Hematopoietic multipotent progenitor cell treated with erythropoietin and hydrocortisone succinate and interleukin-3 and kit ligand, for 4 days (in vitro differentiated cells): ENCODE data around the gene MYL10.

Experiments
- DNase-seq: peaks from one replicate; pipeline ENCODE4 v3.0.0-alpha.2; 2015

MYL10 gene

GRCh38 chr7:101595246-101595645, 33.9 kb downstream of the MYL10 start:
- DNase-seq = no peak

DNA sequence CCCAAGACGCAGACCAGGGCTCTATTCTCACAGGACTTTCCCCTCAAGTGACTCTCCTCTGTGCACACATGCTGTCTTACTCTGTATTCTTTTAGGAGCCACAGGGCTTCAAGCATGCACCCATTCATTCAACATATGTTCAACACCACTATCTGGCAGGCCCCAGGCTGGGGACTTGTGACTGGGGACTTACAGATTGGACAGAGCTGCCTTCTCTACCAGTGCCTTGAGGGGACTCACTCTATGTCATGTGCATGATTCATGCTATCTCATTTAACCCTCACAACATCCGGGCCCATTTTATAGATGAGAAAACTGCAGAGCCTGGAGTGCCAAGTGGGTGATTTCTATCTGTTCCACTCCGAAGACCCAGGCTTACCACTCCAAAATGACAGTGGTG, 34.3 kb downstream of the MYL10 start:
- DNase-seq = no peak

DNA sequence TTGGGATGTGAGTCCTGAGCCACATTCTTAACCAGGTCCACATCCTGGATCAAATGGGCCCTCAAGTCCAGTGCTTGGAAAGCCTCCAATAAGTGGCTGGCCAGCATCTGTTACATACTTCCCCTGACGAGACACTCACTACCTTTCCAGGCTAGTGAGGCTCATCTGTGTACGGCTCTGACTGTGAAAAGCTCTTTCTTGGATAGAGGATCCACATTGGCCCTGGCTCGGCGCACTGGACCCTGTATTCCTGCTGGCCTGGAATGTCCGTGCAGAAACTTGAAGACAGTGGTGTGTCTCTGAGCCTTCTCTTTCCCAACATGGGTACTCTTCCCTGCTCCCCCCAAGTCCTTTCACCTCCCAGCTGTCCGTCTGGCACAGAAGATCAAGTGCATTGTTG, 35.5 kb downstream of the MYL10 start:
- DNase-seq = no peak

DNA sequence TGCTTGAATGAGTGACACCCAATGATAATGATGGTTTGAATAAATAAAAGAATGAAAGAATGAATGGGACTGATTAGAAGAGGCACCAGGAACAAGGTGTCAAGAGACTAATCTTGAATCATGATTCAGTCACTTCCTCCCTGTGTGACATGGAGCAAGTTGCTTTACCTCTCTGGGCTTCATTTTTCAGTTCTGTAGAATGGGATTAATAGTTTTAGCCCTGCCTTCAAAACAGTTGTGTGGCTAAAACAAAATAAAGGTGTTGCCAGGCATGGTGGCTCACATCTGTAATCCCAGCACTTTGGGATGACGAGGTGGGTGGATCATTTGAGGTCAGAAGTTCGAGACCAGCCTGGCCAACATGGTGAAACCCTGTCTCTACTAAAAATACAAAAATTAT, 37.6 kb downstream of the MYL10 start:
- DNase-seq = no peak

GRCh38 chr7:101590663-101591435, 38.2 kb downstream of the MYL10 start:
- DNase-seq = no peak

GRCh38 chr7:101589976-101590662, 39.0 kb downstream of the MYL10 start:
- no peak for DNase-seq

- DNase-seq = no peak
Measured at GRCh38 chr7:101589052-101589451, 40.0 kb downstream of the MYL10 start.

GRCh38 chr7:101588131-101588935, 40.8 kb downstream of the MYL10 start:
- no peak for DNase-seq

DNA sequence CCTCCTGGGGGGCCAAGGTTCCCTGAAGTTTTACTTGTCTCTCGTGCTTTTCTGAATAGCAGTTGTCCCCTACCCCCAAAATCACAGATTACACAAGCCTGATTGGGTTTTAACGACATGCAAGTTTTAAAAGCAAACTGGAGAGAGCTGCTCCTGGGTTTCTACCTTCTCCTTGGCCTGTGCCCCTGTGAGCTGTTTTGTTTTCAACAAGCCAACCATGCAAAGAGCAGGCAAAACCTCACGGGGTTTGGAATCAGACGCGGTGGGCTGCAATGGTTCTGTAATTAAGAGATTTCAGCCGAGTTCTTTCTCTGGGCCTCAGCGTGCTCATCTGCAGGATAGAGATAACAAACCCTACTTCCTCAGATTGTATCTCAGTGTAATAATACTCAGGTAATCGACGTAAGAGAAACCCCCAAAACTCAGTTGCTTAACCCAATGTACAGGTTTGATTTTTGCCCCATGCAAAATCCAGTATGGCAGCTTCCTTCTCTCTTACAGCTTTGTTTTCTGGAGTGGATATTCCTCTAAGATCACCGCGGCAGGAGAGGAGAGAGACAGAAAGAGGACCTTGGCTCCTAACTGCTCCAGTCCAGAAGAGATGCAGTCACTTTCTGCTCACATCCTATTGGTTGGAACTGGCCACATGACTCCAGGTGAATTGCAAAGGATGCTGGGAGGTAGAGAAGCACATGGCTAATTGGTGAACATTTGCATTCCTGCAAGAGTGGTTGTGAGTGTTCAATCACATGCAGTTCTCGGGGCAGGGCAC, 42.0 kb downstream of the MYL10 start:
- DNase-seq = peak; percentile 61

DNA sequence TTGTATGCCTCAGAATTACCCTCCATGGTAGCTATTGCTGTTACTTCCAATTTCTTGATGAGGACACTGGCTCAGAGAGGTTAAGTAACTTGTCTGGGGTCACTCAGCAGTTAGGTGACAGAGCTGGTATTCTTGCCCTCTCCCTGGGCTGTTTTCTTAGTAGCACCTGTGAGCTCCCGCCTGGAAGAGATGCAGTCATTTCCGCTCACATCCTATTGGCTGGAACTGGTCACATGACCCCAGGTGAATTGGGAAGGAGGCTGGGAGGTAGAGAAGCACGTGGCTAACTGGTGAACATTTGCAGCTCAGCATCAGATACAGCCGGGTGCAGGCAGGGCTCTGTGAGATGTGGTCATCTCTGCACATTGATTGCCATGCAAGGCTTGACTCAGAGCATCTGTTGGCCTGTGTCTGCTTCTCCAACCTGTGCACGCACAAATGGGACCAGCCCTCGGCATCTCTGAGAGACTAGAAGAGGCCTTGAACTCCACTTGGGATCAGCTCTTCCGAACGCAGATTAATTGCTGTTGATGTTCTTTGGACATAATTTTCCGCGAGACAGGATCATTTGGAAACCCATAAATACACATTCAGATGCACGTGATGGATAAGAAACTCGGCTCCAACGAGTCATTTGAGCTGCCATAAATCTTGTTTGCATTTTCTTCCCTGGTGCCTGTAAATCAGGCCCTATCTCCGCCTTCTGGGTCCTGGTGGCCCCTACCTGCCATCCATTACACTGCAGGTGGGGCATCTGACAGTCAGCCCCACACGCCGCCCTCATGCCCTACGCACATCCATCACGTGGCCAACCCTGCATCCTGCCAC, 42.8 kb downstream of the MYL10 start:
- DNase-seq = no peak

- no peak for DNase-seq
Measured at GRCh38 chr7:101582971-101583370, 46.1 kb downstream of the MYL10 start.

DNA sequence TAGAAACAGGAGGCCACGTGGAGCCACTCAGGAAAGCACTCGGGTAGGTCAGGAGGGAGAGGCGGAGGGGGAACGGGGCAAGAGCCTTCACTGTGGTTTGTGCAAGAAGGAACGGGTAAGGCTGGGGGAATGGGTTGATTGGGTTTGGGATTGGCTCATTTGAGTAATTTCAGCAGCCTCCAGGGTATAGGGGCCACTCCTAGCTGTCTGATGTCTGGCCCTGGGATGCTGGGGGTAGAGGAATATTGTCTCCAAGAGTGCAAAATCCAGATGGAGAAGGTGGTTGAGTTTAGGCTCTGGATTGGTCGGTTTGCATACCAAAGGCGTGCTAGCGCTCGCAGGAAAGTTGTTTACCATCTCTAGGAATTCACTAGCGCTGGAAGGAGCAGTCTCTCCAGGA, 47.2 kb downstream of the MYL10 start:
- DNase-seq = no peak

- no peak for DNase-seq
Measured at GRCh38 chr7:101580596-101580995, 48.5 kb downstream of the MYL10 start.

DNA sequence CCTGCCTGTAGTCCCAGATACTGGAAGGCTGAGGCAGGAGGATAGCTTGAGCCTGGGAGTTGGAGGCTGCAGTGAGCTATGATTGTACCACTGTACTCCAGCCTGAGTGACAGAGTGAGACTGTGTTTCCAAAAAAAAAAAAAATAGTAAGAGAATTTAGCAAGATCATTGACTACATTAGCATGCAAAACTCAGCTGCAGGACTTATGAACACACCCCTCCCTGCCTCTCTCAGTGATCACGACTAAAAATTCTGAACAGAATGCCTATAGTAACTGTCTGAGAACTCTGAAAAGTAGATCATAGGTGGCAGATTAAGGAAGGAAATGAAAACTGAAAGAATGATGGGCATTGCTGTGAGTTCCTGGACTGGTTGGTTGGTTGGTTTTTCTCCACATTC, 50.5 kb downstream of the MYL10 start:
- DNase-seq = no peak

DNA sequence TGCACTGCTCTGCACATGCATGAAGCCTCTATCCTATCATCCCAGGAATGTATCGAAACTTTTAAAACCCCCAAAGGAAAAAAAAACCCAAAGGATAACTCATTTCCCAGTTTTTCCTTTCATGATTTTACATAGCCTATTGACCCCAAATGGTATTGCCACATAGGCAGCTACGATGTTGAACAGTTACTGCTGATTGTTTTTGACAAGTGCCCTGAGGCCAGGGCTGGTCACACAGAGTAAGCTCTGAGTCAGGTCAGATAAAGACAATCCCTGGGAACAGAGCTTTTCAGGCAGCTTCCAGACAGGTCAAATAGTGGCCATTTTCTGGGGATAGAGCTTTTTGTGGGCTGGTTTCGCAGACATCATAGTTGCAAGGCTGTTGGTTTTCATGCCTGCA, 52.1 kb downstream of the MYL10 start:
- DNase-seq = no peak

- DNase-seq = no peak
Measured at GRCh38 chr7:101575721-101576120, 53.4 kb downstream of the MYL10 start.

DNA sequence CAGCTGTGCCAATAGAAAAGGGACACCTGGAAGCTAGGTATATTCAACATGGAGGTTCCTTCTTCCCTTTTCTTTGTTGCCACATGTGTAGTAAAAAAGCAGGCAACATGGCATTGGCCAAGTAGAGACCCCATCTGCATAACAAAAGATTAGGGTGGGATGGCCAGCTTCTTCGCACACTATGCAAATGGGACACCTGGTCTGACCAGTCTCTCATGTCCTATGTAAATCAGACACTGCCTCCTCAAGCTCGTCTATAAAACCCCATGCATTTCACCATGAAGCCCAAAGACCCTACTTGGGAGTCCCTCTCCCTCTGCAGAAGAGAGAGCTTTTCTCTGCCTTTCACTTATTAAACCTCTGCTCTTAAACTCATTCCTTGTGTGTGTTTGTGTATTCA, 53.9 kb downstream of the MYL10 start:
- no peak for DNase-seq

- no peak for DNase-seq
Measured at GRCh38 chr7:101572156-101572555, 56.9 kb downstream of the MYL10 start.

DNA sequence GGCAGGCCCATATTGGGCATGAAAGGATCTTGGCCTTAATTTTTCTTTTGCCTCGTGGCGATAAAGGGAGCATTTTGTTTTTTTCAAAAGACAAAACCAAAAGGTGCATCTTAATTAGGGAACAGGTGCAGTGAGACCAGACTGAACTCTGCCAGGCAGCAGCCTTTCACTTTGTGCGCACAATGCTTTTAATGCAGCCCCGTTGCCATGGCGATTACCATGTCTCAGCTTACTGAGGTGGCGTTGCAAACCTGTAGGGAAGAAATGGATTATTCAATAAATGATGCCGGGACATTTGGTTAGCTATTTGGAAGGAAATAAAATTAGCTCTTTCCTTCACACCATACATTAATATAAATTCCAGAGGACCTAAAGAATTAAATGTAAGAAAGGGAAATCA, 61.9 kb downstream of the MYL10 start:
- no peak for DNase-seq

DNA sequence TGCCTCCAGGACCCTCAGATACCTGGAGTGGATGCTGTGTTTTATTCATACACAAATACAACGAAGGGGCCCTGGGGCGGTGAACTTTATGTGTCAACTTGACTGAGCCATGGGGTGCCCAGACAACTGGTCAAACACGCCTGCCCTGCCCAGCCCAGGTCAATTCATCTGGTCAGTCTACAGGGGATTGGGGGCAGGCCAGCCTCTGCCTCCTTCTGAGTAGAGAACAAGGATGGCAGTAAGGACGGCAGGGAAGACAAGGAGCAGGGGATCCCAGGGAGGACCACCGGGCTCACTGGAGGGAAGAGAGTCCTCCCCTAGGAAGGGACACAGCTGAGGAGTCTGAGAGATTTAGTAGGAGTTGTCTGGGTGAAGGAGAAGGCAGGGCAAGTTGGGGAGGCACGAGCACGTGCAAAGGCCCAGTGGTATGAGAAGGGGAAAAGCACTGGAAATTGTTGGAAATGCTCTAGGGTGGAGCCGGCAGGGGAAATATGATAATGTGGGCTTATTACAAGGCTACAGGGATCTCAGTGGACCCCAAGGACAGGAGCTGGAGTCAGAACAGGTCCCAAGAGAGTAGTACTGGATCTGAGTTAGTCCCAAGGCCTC, 63.4 kb downstream of the MYL10 start:
- no peak for DNase-seq

DNA sequence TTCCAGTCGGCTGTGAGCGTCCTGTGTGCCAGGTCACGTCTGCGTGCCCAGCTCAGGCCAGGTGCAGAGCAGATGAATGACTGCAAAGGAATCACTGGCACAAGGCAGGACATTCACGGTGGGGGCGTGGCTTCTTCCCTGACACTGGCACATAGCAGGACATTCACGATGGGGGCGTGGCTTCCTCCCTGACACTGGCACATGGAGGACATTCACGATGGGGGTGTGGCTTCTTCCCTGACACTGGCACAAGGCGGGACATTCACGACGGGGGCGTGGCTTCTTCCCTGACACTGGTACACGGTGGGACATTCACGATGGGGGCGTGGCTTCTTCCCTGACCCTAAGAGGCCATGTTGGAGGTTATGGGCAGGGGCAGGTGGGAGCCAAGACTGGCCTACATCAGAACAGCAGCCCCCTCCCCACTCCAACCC, 64.3 kb downstream of the MYL10 start:
- DNase-seq = peak; percentile 57
